GM19025 (cell line): ENCODE data around the gene DPH1.
"Not testable (repeated sequence)": the region's sequence is repeated elsewhere in the genome, so short reads cannot be mapped to it uniquely, and the experiment has no call there.

Source experiments
- ATAC-seq: cut with Tn5 transposase; IDR thresholded peaks from one replicate; pipeline ENCODE4 v1.9.1; 2021; ENCODE audit warnings: mild to moderate bottlenecking, low read depth, moderate library complexity; ENCODE audit not compliant: unreplicated experiment

The DPH1 gene

GRCh38 chr17:2029911-2030778 lies at the start of gene DPH1:
Gene DPH1, plus strand, starts transcription at chr17:2030153. Its CDS starts 17 bp downstream, at chr17:2030170.
- ATAC-seq: peak; percentile 54

DNA sequence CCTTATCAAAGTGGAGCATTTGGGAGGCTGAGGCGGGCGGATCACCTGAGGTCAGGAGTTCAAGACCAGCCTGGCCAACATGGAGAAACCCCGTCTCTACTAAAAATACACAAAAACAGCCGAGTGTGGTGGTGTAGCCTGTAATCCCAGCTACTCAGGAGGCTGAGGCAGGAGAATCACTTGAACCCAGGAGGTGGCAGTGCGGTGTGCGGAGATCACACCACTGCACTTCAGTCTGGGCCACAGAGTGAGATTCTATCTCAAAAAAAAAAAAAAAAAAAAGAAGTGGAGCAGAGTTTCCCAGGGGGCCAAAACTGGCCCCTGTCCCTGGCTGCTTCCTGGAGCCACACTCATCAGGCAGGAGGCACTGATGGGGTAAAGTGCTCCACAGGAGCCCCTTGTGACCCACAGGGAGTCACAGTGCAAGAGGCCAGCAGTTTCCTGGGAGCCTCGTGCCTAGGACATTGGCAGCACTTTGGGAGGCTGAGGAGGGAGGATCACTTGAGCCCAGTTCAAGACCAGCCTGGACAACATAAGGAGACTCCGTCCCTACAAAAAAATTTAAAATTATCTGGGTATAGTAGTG lies 49.2 kb upstream of the DPH1 start:
- no peak for ATAC-seq

DNA sequence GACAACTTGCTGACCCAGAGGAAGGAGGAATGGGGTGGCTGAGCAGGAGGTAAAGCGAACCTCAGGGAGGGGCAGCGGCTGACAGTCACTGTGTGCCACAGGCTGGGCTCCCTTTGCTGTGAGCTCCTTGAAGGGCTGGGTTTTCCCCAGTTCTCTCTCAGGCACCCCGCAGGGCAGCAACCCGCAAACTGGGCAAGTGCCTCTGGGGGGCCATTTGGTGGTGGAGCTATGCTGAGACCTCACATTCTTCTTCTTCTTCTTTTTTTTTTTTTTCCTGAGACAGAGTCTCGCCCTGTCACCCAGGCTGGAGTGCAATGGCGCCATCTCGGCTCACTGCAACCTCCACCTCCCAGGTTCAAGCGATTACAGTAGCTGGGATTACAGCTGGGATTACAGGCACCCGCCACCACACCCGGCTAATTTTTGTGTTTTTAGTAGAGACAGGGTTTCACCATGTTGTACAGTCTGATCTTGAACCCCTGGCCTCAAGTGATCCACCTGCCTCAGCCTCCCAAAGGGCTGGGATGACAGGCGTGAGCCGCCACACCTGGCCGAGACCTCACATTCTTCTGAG lies 47.1 kb upstream of the DPH1 start:
- ATAC-seq: not testable (repeated sequence)

- ATAC-seq: no peak
Observed at GRCh38 chr17:1985093-1985492, 44.9 kb upstream of the DPH1 start.

GRCh38 chr17:1985686-1986085 lies 44.3 kb upstream of the DPH1 start:
- no peak for ATAC-seq

- no peak for ATAC-seq
Observed at GRCh38 chr17:1986783-1987451, 43.0 kb upstream of the DPH1 start.

- no peak for ATAC-seq
Observed at GRCh38 chr17:1989135-1989534, 40.8 kb upstream of the DPH1 start.

GRCh38 chr17:1992541-1992940 lies 37.4 kb upstream of the DPH1 start:
- ATAC-seq: no peak

DNA sequence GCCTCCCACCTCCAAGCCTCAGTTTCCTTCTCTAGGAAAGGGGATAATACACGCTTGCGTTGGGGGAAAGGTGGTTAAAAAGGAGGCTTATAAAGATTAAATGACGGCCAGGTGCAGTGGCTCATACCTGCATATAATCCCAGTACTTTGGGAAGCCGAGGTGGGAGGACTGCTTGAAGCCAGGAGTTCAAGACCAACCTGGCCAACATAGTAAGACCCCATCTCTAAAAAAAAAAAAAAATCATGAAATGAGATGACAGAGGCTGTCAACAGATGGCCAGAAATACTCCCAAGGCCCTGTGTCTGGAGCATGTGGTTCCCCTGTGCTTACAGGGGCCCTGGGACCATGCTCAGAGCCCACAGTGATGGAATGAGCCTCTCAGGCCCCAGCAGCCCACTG lies 35.2 kb upstream of the DPH1 start:
- no peak for ATAC-seq

DNA sequence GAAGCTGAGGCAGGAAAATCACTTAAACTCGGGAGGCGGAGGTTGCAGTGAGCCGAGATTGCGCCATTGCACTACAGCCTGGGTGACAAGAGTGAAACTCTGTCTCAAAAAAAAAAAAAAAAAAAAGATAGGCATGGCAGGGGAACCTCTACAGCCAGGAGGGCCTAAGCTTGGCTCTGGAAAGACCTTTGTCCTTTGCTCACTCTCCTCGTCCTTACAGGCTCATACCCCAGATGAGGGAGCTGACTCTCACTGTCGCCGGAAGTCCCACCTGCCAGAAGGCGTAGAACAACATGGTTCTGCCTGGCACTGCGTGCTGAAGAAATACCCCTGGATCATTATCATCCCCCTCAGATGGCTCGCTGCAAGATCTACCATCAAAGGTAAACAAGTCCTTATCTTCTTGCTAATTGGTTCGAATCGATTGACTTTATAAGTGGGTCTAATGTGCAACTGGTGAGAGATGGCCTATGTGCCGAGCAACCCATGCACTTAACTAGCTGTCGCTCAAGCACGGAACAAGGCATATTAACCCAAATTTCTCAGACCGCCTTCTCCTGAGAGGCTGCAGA lies 34.5 kb upstream of the DPH1 start:
- no peak for ATAC-seq

DNA sequence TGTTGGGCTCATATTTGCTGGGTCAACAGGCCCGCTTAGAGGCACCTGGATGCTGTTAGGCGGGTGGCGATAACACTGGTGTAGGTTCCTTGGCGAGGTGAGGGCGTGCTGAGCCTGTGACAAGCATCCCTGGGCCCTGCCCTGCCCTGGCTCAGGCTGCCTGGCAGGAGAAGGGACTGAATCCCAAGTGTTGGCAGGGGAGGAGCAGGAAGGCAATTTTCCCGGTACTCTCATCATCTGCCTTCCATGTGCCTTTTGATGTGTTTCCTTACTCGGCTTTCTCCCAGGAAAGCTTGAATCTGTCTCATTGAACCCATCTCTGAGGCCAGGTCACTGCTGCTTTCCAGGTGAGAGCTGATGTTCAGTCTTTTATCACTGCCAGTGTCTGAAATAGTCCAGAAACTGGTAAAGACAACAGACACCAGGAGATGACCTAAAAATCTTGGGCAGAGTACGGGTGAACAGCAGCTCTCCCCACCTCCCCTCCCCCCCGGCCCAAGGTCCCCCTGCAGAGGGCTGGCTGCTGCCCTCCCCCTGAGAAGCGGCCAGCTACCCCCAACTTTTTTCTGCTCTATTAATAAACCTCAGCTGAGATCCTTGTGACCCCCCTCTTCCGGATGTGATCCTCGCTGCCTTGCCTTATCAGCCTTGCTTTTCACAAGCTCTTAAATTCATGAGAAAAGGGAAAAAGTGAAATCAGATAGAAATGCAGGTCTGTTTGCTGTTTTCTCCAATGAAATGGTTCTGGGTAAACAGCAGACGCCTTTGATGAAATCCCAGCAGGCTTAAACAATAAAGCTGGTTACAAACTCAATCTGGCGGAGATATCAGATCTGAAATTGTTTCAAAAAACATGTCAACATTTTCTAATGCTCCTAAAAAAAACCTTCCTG lies 33.8 kb upstream of the DPH1 start:
- ATAC-seq: no peak

GRCh38 chr17:1996800-1997288 lies 33.1 kb upstream of the DPH1 start:
- ATAC-seq: no peak

DNA sequence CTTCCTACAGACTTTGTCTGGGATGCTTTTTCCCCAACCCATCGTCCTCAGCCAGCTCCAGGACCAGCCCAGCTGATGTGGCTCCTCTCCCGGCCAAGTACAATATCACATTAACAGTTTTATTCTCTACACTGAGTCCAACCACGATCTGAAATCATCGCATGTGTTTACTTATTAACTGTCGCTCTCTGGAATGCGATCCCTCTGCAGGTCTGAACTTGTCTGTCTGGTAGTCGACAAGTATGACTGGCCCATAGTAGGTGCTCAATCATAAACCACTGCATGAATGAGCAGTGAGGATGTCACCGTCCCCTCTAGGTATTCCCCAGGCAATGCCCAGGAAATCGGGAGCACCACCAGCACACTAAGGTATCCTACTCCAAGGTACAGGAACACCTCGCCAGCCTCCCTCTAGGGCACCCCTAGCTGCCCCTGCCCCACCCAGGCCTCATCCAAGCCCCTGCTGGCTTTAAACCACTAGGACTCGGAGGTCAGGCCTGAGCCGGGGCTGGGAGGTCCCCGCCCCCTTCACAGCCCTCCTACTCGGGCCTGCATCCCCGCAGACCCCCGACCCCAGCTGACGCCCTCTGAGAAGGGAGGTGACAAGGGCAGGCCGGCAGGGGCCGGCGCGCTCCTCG lies 32.5 kb upstream of the DPH1 start:
- no peak for ATAC-seq

- ATAC-seq: no peak
Observed at GRCh38 chr17:1997927-1998742, 31.8 kb upstream of the DPH1 start.

GRCh38 chr17:1999557-2000251 lies 30.2 kb upstream of the DPH1 start:
- no peak for ATAC-seq

GRCh38 chr17:2002767-2003329 lies 27.1 kb upstream of the DPH1 start:
- ATAC-seq: no peak

GRCh38 chr17:2003525-2003924 lies 26.4 kb upstream of the DPH1 start:
- ATAC-seq: no peak
